ENCODE measurements around the gene HEATR3.
A peak's percentile ranks its signal among the peaks of the same experiment; 100 is the strongest.

HEATR3 gene, protein sequence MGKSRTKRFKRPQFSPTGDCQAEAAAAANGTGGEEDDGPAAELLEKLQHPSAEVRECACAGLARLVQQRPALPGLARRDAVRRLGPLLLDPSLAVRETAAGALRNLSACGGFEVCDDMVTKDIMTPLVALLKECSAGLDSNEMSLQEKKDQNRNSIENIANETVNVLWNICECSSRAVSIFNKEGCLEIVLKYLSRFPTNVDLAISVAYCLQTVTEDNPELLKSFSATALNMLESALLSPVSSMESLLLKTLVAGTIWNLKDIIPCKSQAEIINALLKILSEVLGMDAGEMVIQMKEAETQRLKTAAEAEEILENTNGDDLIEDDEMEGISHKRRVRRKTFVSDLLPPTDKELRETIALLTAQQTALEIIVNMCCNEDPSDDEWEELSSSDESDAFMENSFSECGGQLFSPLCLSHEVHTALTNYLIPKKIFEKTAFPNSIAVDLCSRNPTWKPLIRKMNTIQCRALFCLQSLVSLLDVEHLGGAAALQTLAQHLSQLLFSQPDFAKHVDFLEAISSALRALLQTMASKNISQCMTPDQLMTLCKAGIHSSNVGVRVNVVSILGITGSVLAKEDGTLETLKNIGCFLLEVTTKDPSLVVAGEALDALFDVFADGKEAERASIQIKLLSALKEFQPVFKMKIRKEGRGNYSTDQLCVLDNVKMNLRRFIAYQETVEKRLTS

DNA sequence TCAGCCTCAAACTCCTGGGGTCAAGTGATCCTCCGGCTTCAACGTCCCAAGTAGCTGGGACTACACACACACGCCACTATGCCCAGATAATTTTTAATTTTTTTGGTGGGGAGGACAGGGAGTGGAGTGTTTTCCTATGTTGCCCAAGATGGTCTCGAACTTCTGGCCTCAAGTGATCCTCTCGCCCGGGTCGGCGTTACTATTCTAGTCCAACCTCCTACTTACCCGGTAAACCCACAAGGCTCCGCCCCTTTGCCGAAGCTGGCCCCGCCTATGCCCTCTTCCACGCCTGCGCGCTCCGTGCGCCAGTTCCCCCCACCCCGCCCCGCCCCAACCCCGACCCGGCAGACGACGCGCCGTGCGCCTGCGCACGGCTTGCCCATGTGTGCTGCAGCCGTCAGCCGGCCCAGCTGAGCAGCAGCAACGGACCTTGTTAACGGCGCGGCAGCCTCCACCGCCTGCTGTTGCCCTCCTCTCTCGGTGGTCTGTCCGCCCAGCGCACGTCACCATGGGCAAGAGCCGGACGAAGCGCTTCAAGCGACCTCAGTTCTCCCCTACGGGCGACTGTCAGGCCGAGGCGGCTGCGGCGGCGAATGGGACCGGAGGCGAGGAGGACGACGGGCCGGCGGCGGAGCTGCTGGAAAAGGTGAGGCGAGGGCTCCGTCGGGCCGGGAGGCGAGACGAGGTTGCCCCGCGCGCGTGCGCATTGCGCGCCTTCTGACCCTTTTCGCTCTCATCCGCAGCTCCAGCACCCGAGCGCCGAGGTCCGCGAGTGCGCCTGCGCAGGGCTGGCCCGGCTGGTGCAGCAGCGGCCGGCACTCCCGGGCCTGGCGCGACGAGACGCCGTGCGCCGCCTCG lies at the start of gene HEATR3:
Gene HEATR3, plus strand, starts transcription at position 347 of the 858 bp plus-strand sequence. Its CDS starts 162 bp downstream, at position 509.
- peak; percentile 81 to 82 for DNase-seq

DNA sequence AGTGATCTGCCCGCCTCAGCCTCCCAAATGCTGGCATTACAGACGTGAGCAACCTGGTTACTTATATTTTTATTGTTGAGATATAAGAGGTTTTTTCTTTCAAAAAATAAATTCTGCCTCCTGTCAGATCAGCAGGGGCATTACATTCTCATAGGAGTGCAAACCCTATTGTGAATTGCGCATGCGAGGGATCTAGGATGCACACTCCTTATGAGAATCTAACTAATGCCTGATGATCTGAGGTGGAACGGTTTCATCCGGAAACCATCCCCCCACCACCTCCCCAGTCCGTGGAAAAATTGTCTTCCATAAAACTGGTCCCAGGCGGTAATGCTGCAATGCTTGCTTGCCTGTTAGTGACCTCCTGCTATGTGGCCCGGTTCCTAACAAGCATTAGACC lies 48.2 kb upstream of the HEATR3 start:
- no peak for DNase-seq

DNA sequence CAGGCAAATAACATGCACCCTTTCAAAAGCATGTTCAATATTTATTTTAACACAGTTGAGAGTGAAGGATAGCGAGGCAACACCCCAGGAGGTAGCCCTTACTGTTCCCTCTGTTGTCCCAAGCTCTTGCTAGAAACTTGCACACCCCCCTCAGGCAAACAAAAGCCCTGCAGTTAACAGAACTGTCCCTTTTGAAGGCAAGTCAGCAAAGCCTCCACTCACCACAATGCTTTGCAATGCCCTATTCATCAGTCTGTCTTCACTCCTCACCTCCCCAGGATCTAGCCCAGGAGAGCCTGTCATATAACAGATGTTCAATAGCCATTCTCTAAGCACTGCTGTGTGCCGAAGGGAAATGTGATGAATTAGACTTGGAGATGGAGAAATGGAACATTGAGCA lies 44.2 kb upstream of the HEATR3 start:
- DNase-seq, result peak in 1 of 2 experiments; percentile 6

DNA sequence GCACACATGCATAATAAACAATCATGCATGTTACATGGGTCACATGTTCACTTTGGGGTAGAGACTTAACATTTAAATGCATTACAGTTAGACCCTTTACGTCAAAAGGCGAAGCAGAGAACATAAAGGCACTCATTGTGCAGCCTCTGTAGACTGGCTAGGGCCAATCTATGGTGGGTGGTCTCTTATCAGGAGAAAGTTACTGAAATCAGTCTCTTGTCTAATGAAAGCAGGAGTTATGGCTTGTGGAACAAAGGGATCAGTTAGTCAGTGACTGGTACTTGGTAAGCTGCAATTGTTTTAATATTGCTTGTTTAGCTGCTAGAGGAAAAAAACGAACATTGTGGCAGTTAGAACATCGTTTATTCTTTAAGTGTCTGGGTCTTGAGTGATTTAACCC lies 42.1 kb upstream of the HEATR3 start:
- no peak for DNase-seq

DNA sequence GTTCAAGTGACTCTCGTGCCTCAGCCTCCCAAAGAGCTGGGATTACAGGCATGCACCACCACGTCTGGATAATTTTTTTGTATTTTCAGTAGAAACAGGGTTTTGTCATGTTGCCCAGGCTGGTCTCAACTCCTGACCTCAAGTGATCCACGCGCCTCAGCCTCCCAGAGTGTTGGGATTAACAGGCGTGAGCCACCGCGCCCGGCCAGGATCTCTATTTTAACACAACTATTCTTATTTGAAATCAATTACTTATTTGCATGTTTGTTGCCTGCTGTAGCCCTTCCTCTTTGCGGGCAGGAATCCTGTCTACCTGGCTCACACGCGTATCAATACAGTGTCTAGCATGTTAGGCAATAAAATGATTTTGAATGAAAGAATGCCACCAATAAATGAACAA lies 41.6 kb upstream of the HEATR3 start:
- DNase-seq, result no peak

DNA sequence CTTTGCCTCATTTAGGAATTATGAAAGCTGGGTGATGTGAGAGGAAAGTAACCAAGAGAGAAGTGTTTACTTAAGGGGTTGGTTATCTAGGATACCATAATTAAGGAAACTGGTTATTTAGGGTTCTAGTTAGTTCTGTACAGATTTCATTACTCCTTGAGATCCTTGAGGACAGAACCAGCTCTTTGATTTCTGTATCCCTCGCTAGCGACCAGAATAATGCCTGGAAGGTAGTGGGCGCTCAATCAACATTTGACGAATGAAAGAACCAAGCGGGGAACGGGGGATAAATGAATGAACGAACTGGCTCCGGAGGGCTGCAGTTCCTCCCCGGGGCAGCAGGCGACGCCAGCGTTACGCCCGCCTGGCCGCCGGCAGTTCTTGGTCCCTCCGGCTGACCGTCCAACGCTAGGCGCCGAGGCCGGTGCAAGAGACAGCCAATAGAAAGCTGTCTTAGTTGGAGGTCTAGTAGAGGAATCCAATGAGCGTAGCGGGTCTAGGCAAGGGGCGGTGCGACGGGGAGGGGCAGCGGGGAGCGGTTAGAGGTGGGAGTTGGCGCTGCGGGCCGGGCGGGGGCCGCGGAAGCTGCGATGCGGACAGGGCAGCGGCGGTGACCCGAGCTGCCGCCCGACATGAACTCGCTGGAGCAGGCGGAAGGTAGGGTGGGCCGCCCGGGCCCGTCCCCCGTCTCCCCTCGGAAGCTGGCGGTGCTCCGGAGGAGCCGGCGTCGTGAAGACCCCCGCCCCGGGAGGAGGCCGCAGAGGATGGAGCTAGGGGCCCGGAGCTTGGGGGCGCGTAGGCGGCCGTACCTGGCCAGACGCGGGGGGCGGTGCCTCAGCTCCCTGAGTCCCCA lies 40.9 kb upstream of the HEATR3 start, which contains the start of gene CNEP1R1:
Gene CNEP1R1, plus strand, starts transcription at position 542 of the 853 bp plus-strand sequence. Its CDS starts 91 bp downstream, at position 633.
- DNase-seq, result peak; percentile 87 to 91

DNA sequence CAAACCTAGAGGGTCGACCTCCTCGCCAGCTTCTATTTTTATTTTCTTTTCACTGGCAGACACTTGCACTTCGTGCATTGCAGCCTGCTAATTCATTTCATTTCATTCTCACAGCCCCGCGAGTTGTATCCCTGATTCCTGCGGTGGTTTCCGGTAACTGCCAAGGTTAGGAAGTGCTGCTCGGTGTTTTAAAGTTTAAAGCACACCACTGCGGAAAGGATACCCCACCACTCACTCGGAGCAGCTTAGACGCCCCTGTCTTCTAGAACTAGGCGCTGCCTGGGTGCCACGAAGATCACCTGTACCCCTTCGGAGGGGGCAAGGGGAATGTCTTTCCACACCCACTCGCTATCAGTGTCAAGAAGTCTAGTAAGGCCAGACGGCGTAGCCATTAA lies 40.2 kb upstream of the HEATR3 start:
- peak in 1 of 2 experiments; percentile 8 for DNase-seq

DNA sequence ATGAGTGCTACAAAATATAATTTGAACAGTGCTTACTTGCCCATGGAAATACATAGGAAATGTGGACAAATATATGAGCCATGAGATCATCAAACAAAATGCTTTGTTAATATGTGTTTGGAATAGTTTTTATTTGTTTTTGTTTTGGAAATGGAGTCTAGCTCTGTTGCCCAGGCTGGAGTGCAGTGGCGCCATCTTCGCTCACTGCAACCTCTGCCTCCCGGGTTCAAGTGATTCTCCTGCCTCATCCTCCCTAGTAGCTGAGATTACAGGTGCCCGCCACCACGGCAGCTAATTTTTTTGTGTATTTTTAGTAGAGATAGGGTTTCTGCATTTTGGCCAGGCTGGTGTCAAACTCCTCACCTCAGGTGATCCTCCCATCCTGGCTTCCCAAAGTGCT lies 37.9 kb upstream of the HEATR3 start:
- DNase-seq, result no peak

DNA sequence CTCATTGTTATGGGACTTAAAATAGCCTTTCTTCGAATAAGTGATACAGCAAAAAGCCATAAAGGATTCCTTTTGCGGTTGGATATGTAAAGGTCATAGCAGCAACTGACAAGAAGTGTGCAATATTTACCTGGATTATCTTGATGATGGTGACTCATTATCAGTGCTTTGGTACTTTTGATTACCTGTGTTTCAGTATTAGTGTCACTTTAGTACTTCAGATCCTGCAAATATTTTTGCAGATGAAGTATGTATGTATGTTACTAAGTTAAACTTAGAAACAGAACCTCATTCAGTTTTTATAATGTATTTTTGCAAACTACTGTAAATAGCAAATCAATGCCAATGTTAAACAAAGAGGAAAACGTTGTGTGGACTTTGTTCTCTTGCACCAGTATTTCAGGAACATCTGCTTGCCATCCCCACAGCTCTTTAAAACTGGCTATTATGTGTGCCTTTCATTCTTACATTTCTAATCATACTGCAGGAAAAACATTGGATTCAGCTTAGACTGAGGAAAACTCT lies 30.2 kb upstream of the HEATR3 start:
- DNase-seq, result no peak

DNA sequence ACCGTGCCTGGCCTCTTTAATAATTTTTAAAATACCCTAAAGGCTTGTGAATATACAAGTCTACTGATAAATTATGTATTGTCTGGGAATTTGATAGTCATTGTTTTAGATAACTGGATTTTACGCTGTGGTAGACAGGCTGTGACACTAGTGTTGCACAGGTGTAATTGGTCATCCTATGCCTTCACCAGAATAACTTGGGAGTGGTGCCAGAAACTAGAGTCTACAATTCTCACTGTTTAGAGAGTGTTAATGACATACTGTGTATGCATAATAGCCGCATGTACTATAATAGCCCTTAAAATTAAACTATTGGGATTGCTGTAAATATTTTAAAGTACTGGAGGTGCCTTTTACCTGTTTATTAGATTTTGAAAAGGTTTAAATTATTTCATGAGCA lies 29.3 kb upstream of the HEATR3 start:
- no peak for DNase-seq

DNA sequence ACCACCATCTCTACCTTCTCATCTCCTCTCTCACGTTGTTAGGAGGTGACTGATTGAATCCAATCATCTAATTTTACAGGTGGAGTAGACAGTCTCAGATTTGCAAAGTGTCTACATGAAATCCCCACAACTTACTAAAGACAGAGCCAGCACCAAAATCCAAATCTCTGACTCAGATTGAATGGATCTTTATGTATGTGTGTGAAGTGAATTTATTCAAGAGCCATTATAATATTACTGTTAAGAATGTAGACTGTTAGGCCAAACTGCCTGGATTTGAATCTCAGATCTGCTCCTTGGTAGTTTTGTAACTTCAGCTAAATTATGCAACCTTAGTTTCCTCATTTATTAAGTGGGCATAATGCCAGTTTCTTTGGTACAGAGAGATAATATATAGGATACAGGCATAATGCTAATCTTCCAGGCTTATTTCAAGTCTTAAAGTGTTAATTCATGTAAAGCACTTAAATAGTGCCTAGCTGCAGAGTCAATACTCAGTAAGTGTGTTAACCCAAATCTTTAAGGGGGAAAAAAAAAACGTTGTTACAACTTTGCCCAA lies 28.0 kb upstream of the HEATR3 start:
- peak; percentile 71 to 76 for DNase-seq

DNA sequence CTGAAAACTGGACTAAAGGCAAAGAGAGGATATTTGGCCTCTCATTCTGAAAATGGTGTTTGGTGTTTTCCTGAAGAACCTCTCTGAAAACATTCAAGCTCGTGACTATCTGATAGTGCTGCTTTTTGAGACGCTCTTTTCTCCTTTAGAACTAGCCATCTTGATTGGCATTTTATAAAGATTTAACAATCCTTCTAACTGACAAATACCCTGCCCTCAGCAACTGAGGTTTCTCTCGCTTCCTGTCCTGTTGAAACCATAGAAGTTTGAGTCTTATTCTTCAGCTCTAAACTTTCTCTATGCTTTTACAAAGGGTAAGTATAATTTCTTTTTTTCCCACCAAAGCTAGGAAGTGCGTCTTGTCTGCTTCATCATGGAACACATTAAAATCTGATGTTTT lies 27.5 kb upstream of the HEATR3 start:
- peak in 1 of 2 experiments; percentile 15 for DNase-seq

DNA sequence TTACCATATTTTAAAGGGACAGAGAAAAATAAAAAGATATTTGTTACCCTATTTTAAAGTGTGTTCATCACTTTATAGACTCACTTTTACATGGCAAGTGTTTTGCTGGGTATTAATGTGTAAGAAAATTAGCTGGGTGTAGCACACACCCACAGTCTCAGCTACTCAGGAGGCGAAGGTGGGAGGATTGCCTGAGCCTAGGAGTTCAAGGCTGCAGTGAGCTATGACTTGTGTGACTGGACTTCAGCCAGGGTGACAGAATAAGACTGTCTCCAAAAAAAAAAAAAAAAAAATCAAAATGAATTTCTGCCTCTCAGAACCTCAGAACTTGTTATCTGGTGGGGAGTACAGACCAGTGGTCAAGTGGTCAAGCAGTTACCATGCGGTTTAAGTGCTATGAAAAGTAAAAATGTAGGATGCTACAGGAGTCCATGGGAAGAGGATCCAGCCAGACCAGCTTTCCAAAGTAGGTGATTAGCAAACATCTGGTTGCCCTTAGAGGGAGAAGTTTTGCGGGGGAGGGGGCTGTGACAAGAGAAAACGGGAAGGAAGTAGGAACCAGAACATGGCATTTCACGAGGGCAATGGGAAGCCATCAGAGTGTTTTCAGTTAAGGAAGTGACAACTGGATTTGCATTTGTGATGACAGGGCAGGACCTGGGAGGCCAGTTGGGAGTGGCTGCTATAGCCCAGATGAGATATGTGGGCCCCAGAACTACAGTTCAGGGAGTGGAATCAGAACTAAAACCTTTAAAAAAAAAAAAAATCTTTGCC lies 26.8 kb upstream of the HEATR3 start:
- peak; percentile 65 to 80 for DNase-seq

DNA sequence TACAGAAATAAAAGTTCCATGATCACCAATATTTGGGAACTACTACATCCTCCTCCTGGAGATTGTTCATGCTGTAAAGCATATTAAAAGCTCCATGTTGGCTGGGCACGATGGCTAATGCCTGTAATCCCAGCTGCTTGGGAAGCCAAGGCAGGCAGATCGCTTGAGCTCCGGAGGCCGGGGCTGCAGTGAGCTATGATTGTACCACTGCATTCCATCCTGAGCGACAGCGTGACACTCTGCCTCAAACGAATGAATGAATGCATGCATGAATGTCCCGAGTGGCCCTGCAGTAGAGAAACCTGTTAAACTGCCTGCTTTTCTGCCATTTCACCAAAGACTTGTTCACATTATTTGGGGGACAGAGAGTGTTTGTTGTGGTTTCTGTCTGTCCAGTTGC lies 25.8 kb upstream of the HEATR3 start:
- DNase-seq, result no peak

DNA sequence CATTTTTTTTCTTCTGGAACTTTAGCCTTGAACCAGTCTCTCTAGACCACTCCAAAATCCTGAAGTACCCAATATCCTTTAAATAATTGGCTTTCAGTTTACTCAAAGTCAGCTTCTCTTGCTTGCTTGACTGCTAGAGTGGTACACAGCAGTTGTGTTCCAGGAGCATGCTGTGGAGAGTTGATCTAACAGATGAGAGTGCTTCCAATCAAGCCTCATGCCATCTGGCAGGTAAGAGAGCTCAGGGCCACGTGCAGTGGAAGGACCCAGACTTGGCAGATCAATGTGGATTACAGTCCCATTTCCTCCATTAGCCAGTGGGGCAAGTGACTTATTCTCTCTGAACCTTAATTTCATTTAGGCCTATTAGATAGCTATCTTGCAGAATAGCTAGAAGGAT lies 25.1 kb upstream of the HEATR3 start:
- DNase-seq, result no peak

DNA sequence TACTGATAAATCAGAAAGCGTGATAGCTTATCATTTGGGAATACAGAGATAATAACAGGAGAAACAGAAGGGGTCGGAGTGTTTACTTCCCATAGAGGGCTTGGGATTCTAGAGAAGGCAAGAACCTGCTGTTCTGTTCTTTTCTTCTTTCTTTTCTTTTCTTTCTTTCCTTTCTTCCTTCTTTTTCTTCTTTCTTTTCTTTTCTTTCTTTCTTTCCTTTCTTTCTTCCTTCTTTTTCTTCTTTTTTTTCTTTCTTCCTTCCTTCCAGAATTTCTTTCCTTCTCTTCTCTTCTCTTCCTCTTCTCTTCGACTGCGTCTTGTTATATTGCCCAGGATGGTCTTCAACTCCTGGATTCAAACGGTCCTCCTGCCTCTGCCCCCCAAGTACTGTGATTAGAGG lies 22.4 kb upstream of the HEATR3 start:
- no peak for DNase-seq

DNA sequence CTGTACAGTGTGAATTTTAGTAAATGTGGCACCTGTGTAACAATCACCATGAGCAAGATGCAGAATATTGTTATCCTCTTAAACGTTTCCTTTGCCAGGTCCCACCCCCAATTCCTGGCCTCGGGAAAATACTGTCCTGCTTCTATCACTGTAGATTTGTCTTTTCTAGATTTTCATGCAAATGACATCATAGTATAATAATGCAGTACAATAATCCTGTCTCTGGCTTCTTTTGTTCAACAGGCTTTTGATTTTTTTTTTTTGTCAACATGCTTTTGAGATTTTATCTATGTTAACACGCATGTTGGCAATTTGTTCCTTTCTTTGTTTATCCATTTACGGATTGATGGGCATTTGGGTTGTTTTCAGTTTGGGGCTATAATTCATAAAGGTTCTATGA lies 20.4 kb upstream of the HEATR3 start:
- DNase-seq, result no peak

DNA sequence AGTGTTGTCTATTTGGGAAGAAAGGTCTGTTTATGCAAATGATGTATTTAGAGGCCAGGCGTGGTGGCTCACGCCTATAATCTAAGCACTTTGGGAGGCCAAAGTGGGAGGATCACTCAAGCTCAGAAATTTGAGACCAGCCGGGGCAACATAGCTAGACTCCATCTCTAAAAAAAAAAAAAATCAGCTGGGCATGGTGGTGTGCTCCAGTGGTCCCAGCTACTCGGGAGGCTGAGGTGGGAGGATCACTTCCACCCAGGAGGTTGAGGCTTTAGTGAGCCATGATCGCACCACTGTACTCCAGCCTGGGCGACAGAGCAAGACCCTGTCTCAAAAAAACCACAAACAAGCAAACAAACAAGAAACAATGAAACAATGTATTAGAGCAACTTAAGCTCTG lies 18.9 kb upstream of the HEATR3 start:
- no peak for DNase-seq

DNA sequence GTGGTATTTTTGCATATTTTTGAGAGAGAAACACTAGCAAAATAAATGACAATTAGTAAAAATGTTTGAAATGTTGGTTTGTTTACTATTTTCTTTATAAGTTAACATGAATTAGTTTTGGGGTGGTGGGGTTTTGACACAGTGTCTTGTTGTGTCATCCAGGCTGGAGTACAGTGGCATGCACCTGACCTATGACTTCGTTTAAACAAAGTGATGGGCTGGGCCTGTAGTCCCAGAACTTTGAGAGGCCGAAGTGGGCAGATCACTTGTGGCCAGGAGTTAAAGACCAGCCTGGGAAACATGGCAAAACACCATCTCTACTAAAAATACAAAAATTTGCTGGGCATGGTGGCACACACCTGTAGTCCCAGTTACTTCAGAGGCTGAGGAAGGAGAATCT lies 17.9 kb upstream of the HEATR3 start:
- no peak for DNase-seq

DNA sequence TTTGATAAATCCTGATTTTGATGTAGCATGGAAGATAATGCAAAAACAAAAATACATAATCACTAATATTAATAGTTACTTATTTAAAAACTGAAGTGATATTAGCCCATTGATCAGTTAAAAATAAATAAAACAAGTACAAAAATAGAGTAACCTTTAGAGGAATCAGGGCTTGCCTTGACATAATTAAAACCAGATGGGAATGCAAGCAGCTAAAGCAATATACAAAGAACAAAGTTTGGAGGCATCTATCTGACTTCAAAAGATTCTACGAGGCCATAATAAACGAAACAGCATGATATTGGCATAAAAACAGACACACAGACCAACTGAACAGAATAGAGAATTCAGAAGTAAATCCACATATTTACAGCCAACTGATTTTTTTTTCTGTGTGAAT lies 15.0 kb upstream of the HEATR3 start:
- DNase-seq, result no peak

DNA sequence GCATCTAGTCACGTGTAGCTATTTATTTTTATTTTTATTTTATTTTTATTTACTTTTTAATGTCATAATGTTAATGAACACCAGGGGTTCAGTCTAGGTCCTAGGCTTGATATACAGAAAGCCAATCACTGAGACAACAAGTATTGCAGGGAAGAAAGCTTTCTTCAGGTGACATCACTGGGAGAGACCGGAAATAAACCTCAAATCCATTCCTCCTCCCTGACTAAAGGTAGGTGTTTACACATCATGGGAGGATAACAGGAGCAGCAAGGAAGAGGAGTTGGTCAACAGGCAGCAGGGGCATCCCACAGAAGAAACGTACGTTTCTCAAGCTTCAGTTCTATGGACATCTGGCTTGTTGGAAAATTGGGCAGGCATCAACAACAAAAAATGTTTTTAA lies 9.5 kb upstream of the HEATR3 start:
- DNase-seq, result no peak
